Left lung (tissue), 10 donors: ENCODE data around the gene NUDCD3. TPM values are rescaled to one million over a fixed set of nuclear protein-coding genes. Genes with fewer than 3 reads are reported as not detected.
A peak's percentile ranks its signal among the peaks of the same experiment; 100 is the strongest.

Experiments
- ATAC-seq: fragments of 200-7000 bp; cut with Tn5 transposase; one replicate; pipeline ENCODE4 v1.9.1; 2020; ENCODE audit warnings: moderate library complexity
- DNase-seq, 4 donors: peaks; one replicate each; pipeline ENCODE4 v3.0.0-alpha.2; 2013 to 2020
- H3K27ac ChIP-seq, 2 donors: fragments of 200-600 bp; sonication (generic) in 1 of 2; one replicate each; pipeline versions ENCODE4 v1.5.0 to v1.8.0; 2020 to 2021
- H3K27me3 ChIP-seq, 2 donors: fragments of 200-600 bp; sonication (generic) in 1 of 2; one replicate each; pipeline versions ENCODE4 v1.5.0 to v1.8.0; 2020 to 2021
- H3K36me3 ChIP-seq, 2 donors: fragments of 200-600 bp; sonication (generic) in 1 of 2; one replicate each; pipeline versions ENCODE4 v1.5.0 to v1.8.0; 2020 to 2021
- H3K4me1 ChIP-seq, 2 donors: fragments of 200-600 bp; one replicate each; pipeline ENCODE4 v1.8.0; 2021
- H3K4me3 ChIP-seq, 2 donors: fragments of 200-600 bp; sonication (generic) in 1 of 2; one replicate each; pipeline versions ENCODE4 v1.5.0 to v1.8.0; 2020 to 2021; ENCODE audit warnings: mild to moderate bottlenecking in 1 of 2
- H3K9me3 ChIP-seq, 2 donors: fragments of 200-600 bp; sonication (generic) in 1 of 2; one replicate each; pipeline versions ENCODE4 v1.5.0 to v1.8.0; 2020 to 2021
- CTCF ChIP-seq, 2 donors: fragments of 200-600 bp; sonication (generic) in 1 of 2; IDR thresholded peaks; one replicate each; pipeline versions ENCODE4 v1.5.0 to v1.8.0; 2021; ENCODE audit warnings: antibody characterized with exemption in 2 of 2
- intact Hi-C, 2 donors: fragments of 100-400 bp; cut with DNase I; formaldehyde crosslinking; loops; one replicate each; pipeline versions ENCODE4 v1.11.2 to v1.14.2; 2022
- polyA plus RNA-seq, 6 donors: library from polyadenylated mRNA; unstranded; fragments of 120-200 nt; gene quantifications; one replicate each; pipeline ENCODE4 v1.2.1, GENCODE V29; 2013; ENCODE audit not compliant: insufficient read length in 6 of 6
- total RNA-seq, 2 donors: library from RNA; stranded (reverse); fragmentation: NEBNext Ultra II Directional; extraction: Animal tissue kit (Norgen Biotek cat#: 25700); gene quantifications; one replicate each; pipeline ENCODE4 v1.2.1, GENCODE V29; 2021
- donor health status: DM: no; HTN: yes; CAD: no.
- donor health status: DM: no; HTN: no; CAD: no.

NUDCD3 gene
- total and polyA plus RNA-seq, 8 donors = 88.6 to 101 (median 90.7) TPM

- Histone ChIP-seq H3K4me1 (no peaks in the 10 kb centered on the region), H3K27ac (no peak overlapping the region), H3K36me3 (no peaks in the 10 kb centered on the region), H3K27me3 (peaks cover 0 to 10% of the 10 kb centered on the region in 2 donors), H3K4me3 (no peak overlapping the region), H3K9me3 (peaks cover 0 to 5% of the 10 kb centered on the region in 2 donors)
- ATAC-seq = no peak
- DNase-seq = no peak
- no peak for TF ChIP-seq CTCF (IDR thresholded peaks at IDR 0.05)
- intact Hi-C loops = no loop called here
These were observed 136.8 kb downstream of the NUDCD3 start for GRCh38 chr7:44353668-44354067.

- no peaks in the 10 kb centered on the region for H3K4me1 ChIP-seq
- TF ChIP-seq CTCF (IDR thresholded peaks at IDR 0.05) = no peak
- no peak overlapping the region for H3K27ac ChIP-seq
- intact Hi-C loops = no loop called here
- ATAC-seq (no peak), DNase-seq (peak in 1 of 4 donors; percentile 30)
- no peaks in the 10 kb centered on the region for H3K36me3 ChIP-seq
- H3K9me3 ChIP-seq = peaks cover 0 to 3% of the 10 kb centered on the region in 2 donors
- peaks cover 0 to 5% of the 10 kb centered on the region in 2 donors for H3K27me3 ChIP-seq
- no peak overlapping the region for H3K4me3 ChIP-seq
These were observed 141.3 kb downstream of the NUDCD3 start for GRCh38 chr7:44348851-44349781.

DNA sequence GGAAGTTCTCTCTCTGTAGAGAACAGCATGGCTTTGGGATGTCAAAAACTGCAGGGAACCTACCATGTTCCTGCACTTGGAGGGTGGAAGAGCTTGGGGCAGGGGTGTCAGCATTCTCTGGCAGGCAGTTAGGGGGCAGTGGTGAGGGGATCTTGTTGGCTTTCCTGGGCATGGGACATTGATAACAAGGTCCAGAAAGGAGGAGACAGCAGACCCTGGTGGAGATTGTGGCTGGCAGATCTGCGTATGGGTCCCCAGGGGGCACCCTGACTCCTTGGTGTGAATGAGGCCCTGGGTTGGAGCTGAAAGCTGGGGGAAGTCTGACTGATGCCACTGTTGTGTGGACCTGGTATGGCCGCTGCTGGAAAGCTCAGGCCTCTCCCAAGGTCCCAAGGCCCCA lies 142.2 kb downstream of the NUDCD3 start:
- Histone ChIP-seq H3K36me3 (no peaks in the 10 kb centered on the region), H3K4me1 (no peaks in the 10 kb centered on the region), H3K27me3 (peaks cover 0 to 5% of the 10 kb centered on the region in 2 donors), H3K9me3 (peaks cover 0 to 4% of the 10 kb centered on the region in 2 donors), H3K27ac (no peak overlapping the region), H3K4me3 (no peak overlapping the region)
- TF ChIP-seq CTCF (IDR thresholded peaks at IDR 0.05) = no peak
- no peak for DNase-seq
- intact Hi-C loops = no loop called here
- ATAC-seq = no peak

DNA sequence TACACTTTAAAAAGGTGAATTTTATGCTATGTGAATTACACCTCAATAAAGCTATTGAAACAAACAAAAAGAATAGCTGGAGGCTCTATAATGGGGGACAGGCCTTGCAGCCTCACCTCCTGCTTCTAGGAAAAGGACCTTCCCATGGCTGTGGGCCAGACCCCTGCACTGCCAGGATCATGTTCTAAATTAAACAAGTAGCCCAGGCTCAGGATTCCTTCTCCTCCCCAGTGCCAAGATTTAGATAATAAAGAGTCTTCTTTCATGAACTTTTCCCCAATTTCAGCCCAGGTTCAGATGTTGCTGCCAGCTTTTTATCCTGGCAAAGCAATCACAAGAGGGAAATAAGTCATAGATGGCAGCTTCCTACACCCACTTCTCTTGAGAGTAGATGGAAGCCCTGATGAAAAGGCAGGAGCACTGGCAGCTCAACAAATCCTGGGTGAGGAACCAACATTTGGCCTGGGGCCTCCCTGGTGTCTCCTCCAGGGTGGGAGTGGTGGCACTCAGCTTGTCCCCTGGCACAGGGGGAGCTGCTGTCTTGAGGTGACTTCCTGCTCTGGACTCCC lies 142.8 kb downstream of the NUDCD3 start:
- no peak for TF ChIP-seq CTCF (IDR thresholded peaks at IDR 0.05)
- peaks cover 0 to 5% of the 10 kb centered on the region in 2 donors for H3K27me3 ChIP-seq
- no peaks in the 10 kb centered on the region for H3K4me1 ChIP-seq
- intact Hi-C loops = no loop called here
- peaks cover 0 to 8% of the 10 kb centered on the region in 2 donors for H3K9me3 ChIP-seq
- no peak overlapping the region for H3K27ac ChIP-seq
- H3K36me3 ChIP-seq = no peaks in the 10 kb centered on the region
- no peak for ATAC-seq
- DNase-seq = no peak
- no peak overlapping the region for H3K4me3 ChIP-seq

- ATAC-seq = no peak
- Histone ChIP-seq H3K36me3 (no peaks in the 10 kb centered on the region), H3K4me3 (no peak overlapping the region), H3K4me1 (no peaks in the 10 kb centered on the region), H3K27me3 (peaks cover 0 to 5% of the 10 kb centered on the region in 2 donors), H3K9me3 (peaks cover 0 to 8% of the 10 kb centered on the region in 2 donors), H3K27ac (no peak overlapping the region)
- intact Hi-C loops = no loop called here
- TF ChIP-seq CTCF (IDR thresholded peaks at IDR 0.05) = no peak
- no peak for DNase-seq
These were observed 144.4 kb downstream of the NUDCD3 start for GRCh38 chr7:44346063-44346462.
